GM19395 (cell line): Measurements from ENCODE around the gene LRMDA.

Source experiments
- ATAC-seq: cut with Tn5 transposase; IDR thresholded peaks from one replicate; pipeline ENCODE4 v1.9.1; 2021; ENCODE audit warnings: mild to moderate bottlenecking, moderate library complexity; ENCODE audit not compliant: unreplicated experiment

Gene LRMDA

GRCh38 chr10:76334255-76334654 lies 902.8 kb downstream of the LRMDA start:
- ATAC-seq: no peak

DNA sequence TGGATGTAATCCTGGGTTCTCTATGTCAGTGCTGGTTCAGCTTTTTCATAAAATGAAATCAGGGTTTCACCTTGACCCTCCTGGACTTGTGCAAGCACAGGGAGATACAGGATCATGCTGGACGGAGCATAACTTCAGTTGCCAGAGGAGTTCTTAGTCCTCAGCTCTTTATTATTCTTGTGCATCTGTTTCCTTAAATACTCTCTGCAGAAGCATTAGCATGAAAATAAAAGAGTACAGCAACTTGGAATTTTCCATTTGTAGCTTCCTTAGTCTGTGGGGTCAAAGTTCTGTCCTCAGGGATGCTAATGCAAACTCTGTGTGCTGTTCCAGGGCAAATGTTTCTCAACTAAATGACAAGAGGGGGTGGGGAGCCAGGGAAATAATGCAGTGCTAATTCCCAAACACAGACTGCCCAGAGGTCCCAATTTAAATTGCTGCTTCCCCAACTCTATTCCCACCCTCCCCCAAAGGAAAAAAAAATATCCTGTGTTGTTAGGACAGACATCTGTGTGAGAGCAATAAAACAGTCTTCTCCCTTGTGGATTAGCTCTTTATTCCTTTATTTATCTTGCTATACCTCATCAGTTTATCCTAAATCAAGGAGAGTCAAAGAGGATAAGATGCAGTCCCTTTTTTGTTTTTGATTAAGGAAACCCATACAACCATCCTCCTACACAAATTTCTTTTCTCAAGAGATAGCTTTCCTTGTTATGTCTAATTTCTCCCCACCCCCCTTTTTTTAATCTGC lies 905.0 kb downstream of the LRMDA start:
- no peak for ATAC-seq

GRCh38 chr10:76337641-76338040 lies 906.2 kb downstream of the LRMDA start:
- no peak for ATAC-seq

GRCh38 chr10:76338187-76338586 lies 906.8 kb downstream of the LRMDA start:
- no peak for ATAC-seq

DNA sequence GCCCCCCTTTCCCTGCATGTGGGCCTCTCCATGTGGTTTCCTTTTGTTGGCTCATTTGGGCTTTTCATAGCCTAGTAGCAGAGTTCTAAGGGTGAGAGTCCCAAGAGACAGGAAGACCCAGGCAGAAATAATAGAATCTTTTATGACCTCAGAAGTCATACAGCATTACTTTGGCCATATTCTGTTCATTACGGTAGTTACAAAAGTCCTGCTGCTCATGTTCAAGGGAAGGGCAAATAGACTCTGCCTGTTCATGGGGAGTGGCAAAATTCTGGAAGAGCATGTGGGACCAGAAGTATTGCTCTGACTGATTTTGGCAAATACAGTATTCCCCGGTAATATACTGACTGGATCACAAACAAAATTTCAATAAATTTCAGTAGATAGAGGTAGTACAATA lies 910.3 kb downstream of the LRMDA start:
- no peak for ATAC-seq

DNA sequence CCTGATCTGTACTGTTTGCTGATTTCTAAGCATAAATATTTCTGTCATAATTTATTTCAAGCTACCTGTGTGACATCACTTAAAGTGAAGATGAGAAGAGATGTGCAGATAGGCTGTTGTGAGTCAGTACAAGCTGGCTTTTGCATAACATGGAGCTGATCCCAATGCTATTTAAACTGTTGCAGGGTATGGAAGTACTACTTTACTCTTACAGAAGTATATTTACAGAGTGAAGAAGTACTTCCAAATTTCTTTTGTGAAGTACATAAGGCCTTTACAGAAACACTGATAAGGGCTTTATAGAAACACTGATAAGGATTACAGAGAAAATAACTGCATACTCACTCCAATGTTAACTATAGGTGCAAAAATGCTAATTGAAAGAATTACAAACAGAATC lies 911.6 kb downstream of the LRMDA start:
- no peak for ATAC-seq

DNA sequence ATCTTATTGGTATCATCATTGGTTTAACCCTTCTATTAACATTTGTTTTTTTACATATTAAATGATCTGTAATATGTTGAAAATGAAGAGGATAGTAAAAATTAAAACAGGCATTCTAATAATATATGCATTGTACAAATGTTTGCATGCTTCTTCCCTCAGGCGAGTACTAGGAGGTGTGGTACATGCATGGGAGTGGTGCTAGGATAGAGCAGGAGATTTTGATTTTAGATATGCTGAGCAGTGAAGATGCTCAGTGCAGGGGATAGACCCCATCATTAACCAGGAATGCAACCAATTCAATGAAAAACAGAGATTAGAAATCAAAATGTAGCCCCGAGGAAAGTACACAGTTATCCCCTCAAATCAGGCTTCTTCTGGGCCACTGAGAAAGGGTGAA lies 916.4 kb downstream of the LRMDA start:
- ATAC-seq: no peak

DNA sequence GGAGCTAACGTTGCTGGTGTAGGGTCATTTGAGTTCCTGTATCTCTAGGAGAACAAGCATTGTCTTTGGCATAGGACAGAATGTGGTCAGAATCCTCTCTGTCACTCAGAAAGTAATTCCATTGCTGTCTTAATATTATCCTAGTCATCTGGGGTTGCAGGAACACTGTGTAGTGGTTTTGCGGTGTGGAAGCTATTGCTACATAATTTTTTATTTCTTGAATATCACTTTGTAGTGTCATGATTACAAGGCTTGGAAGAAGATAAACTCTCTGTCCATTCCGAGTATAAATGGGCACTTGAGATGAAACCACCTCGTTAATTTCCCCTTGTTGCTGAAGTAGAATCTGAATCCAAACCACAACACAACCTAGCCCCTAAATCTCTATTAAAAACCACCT lies 919.2 kb downstream of the LRMDA start:
- ATAC-seq: no peak

- ATAC-seq: no peak
Measured at GRCh38 chr10:76352300-76352699, 920.9 kb downstream of the LRMDA start.

DNA sequence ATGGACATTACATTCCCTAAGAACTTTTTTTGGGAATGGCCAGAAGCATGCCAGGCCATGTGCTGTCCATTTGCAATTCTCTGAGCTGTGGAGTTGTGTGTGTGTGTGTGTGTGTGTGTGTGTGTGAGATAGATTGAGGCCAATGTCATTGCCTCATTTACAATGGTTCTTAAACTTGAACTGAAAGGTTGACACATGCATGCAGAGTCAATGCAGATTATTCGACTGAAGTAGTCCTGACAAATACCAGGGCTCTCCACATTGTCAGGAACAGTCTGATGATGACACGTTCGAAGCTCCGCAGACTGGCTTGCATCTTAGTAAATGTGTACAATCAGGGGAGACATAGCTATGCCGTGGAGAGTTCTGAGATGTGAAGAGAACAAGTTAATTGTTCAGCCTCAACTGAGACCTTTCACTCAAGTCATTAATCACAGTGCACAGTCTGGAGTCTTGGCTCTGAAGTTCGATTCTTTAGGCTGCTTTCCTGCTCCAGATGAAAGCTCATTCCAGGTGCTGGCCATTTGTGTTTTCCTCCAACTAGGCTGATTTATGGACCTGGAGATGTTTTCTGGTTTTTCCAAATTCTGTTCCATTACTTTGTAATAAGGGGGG lies 921.9 kb downstream of the LRMDA start:
- ATAC-seq: no peak

- no peak for ATAC-seq
Measured at GRCh38 chr10:76354212-76354738, 922.9 kb downstream of the LRMDA start.

DNA sequence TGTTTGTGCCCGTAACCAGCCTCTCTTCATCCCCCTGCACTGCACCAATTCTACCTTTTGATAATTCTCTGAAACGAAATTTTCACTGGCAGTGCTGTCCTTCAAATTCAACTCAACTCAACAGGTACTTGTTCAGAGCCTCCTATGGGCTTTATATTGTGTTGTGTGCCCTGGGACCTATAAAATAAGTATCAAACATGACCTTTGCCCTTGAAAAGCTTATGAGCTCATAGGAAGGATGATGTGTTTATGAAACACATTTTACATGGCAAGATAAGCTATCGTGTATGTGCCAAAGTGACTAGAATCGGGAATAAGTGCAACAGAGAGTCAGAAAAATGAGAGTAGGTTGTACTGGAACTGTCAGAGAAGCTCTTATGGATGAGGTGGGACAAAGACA lies 923.5 kb downstream of the LRMDA start:
- no peak for ATAC-seq

- ATAC-seq: no peak
Measured at GRCh38 chr10:76356557-76356956, 925.1 kb downstream of the LRMDA start.

GRCh38 chr10:76357726-76358415 lies 926.4 kb downstream of the LRMDA start:
- no peak for ATAC-seq

DNA sequence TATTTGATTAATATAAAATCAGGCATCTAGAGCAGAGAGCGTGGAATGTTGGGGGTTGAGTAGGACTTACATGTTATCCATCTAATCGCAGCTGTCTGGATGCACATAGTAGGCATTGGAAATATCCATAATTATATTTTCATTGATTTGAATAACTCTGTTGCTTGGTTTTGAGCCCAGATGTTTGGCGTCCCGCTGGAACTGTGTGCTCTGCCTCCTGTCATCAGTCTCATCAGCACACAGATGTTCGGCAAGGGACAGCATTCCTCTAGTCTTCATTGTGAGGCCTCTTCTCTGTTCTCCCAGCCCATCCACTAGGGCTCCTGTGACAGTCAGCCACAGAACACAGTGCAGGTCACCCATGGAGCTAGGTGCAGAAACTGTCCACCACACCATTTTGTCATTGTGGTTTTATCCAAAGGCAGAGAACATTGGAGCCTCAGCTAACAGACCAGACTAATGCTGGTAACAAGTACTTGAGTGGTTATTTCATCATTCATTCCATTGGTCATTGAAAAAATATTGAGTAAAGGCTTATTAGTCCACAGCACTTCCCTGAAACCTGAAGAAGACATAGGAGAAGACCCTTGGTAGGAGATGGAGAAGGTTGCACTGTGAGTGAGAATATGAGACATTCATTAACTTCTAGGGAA lies 927.4 kb downstream of the LRMDA start:
- ATAC-seq: no peak

DNA sequence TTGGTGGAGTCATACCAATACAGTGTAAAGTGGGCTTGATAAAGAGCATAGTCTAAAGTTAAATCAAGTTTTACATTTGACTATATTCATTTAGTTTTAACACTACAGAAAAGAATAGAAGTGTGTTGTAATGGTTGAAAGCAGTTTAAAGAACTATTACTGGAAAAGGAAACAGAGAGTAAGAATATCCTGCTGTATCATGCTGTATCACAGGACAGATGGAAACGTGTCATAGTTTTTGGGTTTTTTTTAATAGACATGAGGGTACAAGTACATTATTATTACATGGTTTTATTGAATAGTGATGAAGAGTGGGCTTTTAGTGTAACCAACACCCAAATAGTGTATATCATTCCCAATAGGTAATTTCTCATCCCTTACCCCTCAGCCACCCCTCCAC lies 944.3 kb downstream of the LRMDA start:
- ATAC-seq: no peak

DNA sequence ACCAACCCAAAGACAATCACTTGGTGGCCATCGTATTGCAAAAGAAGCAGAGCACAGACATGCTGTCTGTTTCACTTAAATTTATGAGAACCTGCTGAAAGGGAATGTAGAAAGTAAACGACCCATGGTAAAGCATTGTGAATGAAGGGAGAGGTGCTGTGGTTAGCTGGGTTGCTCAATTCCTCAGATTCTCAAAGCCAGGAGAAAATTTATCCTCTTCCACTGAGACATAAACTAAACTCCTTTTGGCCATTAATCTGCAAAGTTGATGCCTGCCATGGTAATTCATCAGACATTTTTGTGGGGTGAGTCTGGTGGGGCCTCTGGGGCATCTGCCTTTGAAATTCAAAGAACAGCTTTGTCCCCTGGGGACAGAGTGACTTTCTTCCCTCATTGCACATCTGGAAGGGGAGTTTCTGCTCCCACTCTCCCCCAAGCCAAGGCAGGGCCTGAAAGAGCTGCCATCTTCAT lies 951.0 kb downstream of the LRMDA start:
- ATAC-seq: no peak

DNA sequence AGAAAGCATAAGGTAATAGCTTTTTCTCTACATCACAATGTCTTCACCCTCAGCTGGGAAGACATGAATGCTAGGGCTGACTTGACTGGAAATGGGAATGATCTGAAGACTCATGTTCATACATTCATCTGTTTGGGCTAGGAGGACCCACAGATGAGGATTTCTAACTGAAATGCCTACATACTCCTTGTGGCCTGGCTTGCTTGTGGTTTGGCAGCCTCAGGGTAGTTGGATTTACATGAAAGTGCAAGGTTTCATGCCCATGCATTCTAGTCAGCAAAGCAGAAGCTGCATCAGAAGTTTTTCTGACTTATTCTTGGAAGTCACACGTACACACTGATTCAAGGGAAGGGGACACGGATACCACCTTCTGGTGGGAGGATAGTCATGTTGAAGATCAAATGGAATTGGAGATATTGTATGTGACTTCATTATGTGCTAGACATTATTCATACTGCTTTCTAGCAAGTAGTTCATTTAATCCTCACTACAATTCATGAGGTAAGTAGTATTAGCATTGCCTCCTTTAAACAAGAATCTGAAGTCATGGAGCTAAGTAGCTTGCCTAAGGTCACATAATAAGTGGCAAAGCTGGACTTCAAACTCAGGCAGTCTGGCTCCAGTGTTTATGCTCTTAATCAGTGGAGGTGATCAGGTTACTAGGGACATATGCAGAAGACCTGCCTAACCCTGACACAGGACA lies 957.0 kb downstream of the LRMDA start:
- no peak for ATAC-seq

DNA sequence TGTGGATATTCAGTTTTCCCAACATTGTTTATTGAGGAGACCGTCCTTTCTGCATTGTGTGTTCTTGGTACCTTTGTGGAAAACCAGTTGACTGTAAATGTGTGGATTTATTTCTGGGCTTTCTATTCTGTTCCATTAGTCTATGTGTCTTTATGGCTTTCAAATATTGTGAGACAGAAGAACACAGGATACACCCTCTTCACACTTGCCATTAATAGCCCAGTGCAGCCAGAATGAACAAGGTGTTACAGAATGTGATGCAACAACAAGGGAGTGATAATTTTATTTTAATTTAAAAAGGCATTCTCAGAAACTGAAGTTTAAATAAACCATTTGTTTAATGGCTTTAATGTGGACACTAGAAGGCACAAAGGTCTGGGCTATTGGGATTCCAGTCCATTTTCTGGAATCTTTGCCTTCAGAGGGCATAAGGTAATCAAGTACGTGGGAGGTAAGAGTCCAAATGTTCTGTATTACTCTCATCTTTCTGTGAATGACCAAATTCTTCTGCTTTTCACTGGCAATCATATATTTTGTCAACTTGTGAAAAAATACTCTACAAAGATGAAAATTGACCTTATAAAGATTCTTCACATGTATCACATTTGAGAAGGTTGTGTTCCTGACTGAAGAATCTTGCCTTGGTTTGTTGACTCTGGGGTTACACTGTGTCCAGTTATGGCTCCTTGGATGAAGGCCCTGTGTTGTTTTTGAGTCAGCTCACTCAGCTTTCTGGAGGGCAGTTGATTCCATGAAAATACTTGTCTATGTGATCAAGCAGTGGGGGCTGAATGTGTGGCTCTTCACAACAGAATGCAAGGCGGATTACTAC lies 962.7 kb downstream of the LRMDA start:
- no peak for ATAC-seq

GRCh38 chr10:76394707-76395042 lies 963.3 kb downstream of the LRMDA start:
- ATAC-seq: no peak
